Measurements from ENCODE around the gene DNAH12. TPM values are rescaled to one million over a fixed set of nuclear protein-coding genes. Genes with fewer than 3 reads are reported as not detected.

The DNAH12 gene
- total RNA-seq, 1 donor from 2014 or later, result 1.2 TPM

GRCh38 chr3:57386307-57386706, 157.8 kb downstream of the DNAH12 start:
- Mint-ChIP-seq H3K27ac (no peak overlapping the region), H3K9me3 (ENCODE audit: low read depth) (no peaks in the 10 kb centered on the region), H3K27me3 (no peaks in the 10 kb centered on the region), H3K36me3 (ENCODE audit: insufficient read depth) (no peaks in the 10 kb centered on the region), H3K4me3 (ENCODE audit: low read depth) (no peak overlapping the region), H3K4me1 (ENCODE audit: low read depth) (peaks cover 10% of the 10 kb centered on the region)
- TF ChIP-seq CTCF (IDR thresholded peaks at IDR 0.05; ENCODE audit: unreplicated experiment), result no peak
- no peak for DNase-seq (ENCODE audit: low spot score, unreplicated experiment)

GRCh38 chr3:57385498-57385897, 158.6 kb downstream of the DNAH12 start:
- Mint-ChIP-seq H3K27ac (no peak overlapping the region), H3K4me1 (ENCODE audit: low read depth) (peaks cover 10% of the 10 kb centered on the region), H3K36me3 (ENCODE audit: insufficient read depth) (no peaks in the 10 kb centered on the region), H3K4me3 (ENCODE audit: low read depth) (no peak overlapping the region), H3K27me3 (no peaks in the 10 kb centered on the region), H3K9me3 (ENCODE audit: low read depth) (no peaks in the 10 kb centered on the region)
- no peak for TF ChIP-seq CTCF (IDR thresholded peaks at IDR 0.05; ENCODE audit: unreplicated experiment)
- DNase-seq (ENCODE audit: low spot score, unreplicated experiment), result no peak

GRCh38 chr3:57383838-57384237, 160.3 kb downstream of the DNAH12 start:
- Mint-ChIP-seq H3K27me3 (peaks cover 2% of the 10 kb centered on the region), H3K4me1 (ENCODE audit: low read depth) (peaks cover 12% of the 10 kb centered on the region), H3K36me3 (ENCODE audit: insufficient read depth) (no peaks in the 10 kb centered on the region), H3K27ac (no peak overlapping the region), H3K9me3 (ENCODE audit: low read depth) (no peaks in the 10 kb centered on the region), H3K4me3 (ENCODE audit: low read depth) (no peak overlapping the region)
- no peak for DNase-seq (ENCODE audit: low spot score, unreplicated experiment)
- no peak for TF ChIP-seq CTCF (IDR thresholded peaks at IDR 0.05; ENCODE audit: unreplicated experiment)

GRCh38 chr3:57383406-57383805, 160.7 kb downstream of the DNAH12 start:
- Mint-ChIP-seq H3K36me3 (ENCODE audit: insufficient read depth) (no peaks in the 10 kb centered on the region), H3K4me3 (ENCODE audit: low read depth) (no peak overlapping the region), H3K4me1 (ENCODE audit: low read depth) (peaks cover 13% of the 10 kb centered on the region), H3K9me3 (ENCODE audit: low read depth) (no peaks in the 10 kb centered on the region), H3K27ac (no peak overlapping the region), H3K27me3 (peaks cover 4% of the 10 kb centered on the region)
- no peak for DNase-seq (ENCODE audit: low spot score, unreplicated experiment)
- no peak for TF ChIP-seq CTCF (IDR thresholded peaks at IDR 0.05; ENCODE audit: unreplicated experiment)

- Mint-ChIP-seq H3K4me1 (ENCODE audit: low read depth) (peaks cover 13% of the 10 kb centered on the region), H3K27me3 (peaks cover 4% of the 10 kb centered on the region), H3K27ac (no peak overlapping the region), H3K9me3 (ENCODE audit: low read depth) (no peaks in the 10 kb centered on the region), H3K4me3 (ENCODE audit: low read depth) (no peak overlapping the region), H3K36me3 (ENCODE audit: insufficient read depth) (no peaks in the 10 kb centered on the region)
- no peak for TF ChIP-seq CTCF (IDR thresholded peaks at IDR 0.05; ENCODE audit: unreplicated experiment)
- DNase-seq (ENCODE audit: low spot score, unreplicated experiment), result no peak
Observed at GRCh38 chr3:57382933-57383332, 161.2 kb downstream of the DNAH12 start.

Data from progenitor cell of endocrine pancreas (in vitro differentiated cells).